Endodermal cell (in vitro differentiated cells): ENCODE measurements around the gene DNTT. TPM values are rescaled to one million over a fixed set of nuclear protein-coding genes. Genes with fewer than 3 reads are reported as not detected.

Experiments
- DNase-seq: peaks from one replicate; pipeline ENCODE4 v3.0.0-alpha.2; 2017
- H3K27ac ChIP-seq: 2 replicates; pipeline ENCODE4 v1.5.1; 2013; ENCODE audit warnings: mild to moderate bottlenecking, low read depth, low read length, moderate library complexity
- H3K27me3 ChIP-seq: 2 replicates; pipeline ENCODE4 v1.6.1; 2013; ENCODE audit warnings: mild to moderate bottlenecking, low read length, moderate library complexity; ENCODE audit not compliant: insufficient read depth, control insufficient read depth, poor library complexity, severe bottlenecking
- H3K36me3 ChIP-seq: 2 replicates; pipeline ENCODE4 v1.7.0; 2013; ENCODE audit warnings: mild to moderate bottlenecking, low read length, moderate library complexity; ENCODE audit not compliant: control insufficient read depth, insufficient read depth
- H3K4me1 ChIP-seq: one replicate; pipeline ENCODE4 v1.7.0; 2013; ENCODE audit warnings: low read length; ENCODE audit not compliant: control insufficient read depth, insufficient read depth
- H3K4me3 ChIP-seq: 2 replicates; pipeline ENCODE4 v1.5.1; 2013; ENCODE audit warnings: mild to moderate bottlenecking, low read length, moderate library complexity
- H3K9ac ChIP-seq: 2 replicates; pipeline ENCODE4 v1.6.1; 2013; ENCODE audit warnings: mild to moderate bottlenecking, low read length, moderate library complexity; ENCODE audit not compliant: poor library complexity, severe bottlenecking; ENCODE audit errors: extremely low read depth
- H3K9me3 ChIP-seq: 2 replicates; pipeline ENCODE4 v1.6.1; 2013; ENCODE audit warnings: mild to moderate bottlenecking, low read length, moderate library complexity; ENCODE audit not compliant: control insufficient read depth
- H3K27ac Mint-ChIP-seq: 2 replicates; pipeline ENCODE4 v1.8.0; 2020; ENCODE audit warnings: mixed read lengths
- H3K27me3 Mint-ChIP-seq: 2 replicates; pipeline ENCODE4 v1.8.0; 2021; ENCODE audit warnings: mild to moderate bottlenecking, mixed read lengths; ENCODE audit not compliant: insufficient read depth
- H3K36me3 Mint-ChIP-seq: 2 replicates; pipeline ENCODE4 v1.8.0; 2020; ENCODE audit warnings: low read depth, mixed read lengths
- H3K4me1 Mint-ChIP-seq: 2 replicates; pipeline ENCODE4 v1.8.0; 2020; ENCODE audit warnings: mixed read lengths
- H3K4me3 Mint-ChIP-seq: 2 replicates; pipeline ENCODE4 v1.8.0; 2020; ENCODE audit warnings: mild to moderate bottlenecking, moderate library complexity, mixed read lengths
- H3K9me3 Mint-ChIP-seq: 2 replicates; pipeline ENCODE4 v1.8.0; 2020; ENCODE audit warnings: mild to moderate bottlenecking, mixed read lengths
- CTCF ChIP-seq: fragments of 200-600 bp; sonication (generic); conservative IDR thresholded peaks from 2 replicates; pipeline ENCODE4 v1.5.0; 2021; ENCODE audit warnings: antibody characterized with exemption, mild to moderate bottlenecking
- WGBS, 2 experiments: methylation state at CpG; one replicate each; pipeline versions ENCODE4 v1.1.5 to v1.1.7; 2013; ENCODE audit warnings: missing lambda C conversion rate in 2 of 2, mixed read lengths in 1 of 2; ENCODE audit not compliant: insufficient coverage in 1 of 2, insufficient read length in 1 of 2; 5-methylcytosine and 5-hydroxymethylcytosine counted together
- total RNA-seq, 2 donors: library from RNA; stranded (reverse); fragmentation: NEBNext Ultra II Directional in 1 of 2; extraction: Animal tissue kit (Norgen Biotek cat#: 25700) in 1 of 2; gene quantifications; 2 replicates in 1 of 2; 3 replicates in 1 of 2; pipeline ENCODE4 v1.2.1, GENCODE V29; 2021

DNTT gene
- total RNA-seq, 2 donors from 2014 or later: not detected

GRCh38 chr10:96342402-96342801, 38.2 kb downstream of the DNTT start:
- Mint-ChIP-seq H3K9me3 (peaks cover 22% of the 10 kb centered on the region), H3K27ac (no peak overlapping the region), H3K4me3 (no peak overlapping the region), H3K36me3 (peaks cover 3% of the 10 kb centered on the region), H3K27me3 (peaks cover 8% of the 10 kb centered on the region), H3K4me1 (peaks cover 14% of the 10 kb centered on the region)
- no peaks in the 10 kb centered on the region for H3K27me3 ChIP-seq
- no peak overlapping the region for H3K9ac ChIP-seq
- H3K4me1 ChIP-seq: peaks cover 2% of the 10 kb centered on the region
- 90 to 93% methylated on average over 2 to 4 of the region's 4 CpGs for WGBS, 2 experiments
- no peak for DNase-seq
- no peaks in the 10 kb centered on the region for H3K36me3 ChIP-seq
- no peak overlapping the region for H3K4me3 ChIP-seq
- TF ChIP-seq CTCF: no peak
- no peak overlapping the region for H3K27ac ChIP-seq
- H3K9me3 ChIP-seq: peaks cover 20% of the 10 kb centered on the region

GRCh38 chr10:96344178-96344577, 39.9 kb downstream of the DNTT start:
- H3K9me3 Mint-ChIP-seq: peaks cover 25% of the 10 kb centered on the region
- peaks cover 8% of the 10 kb centered on the region for H3K27me3 Mint-ChIP-seq
- WGBS, 2 experiments: 88 to 100% methylated on average over 2 to 4 of the region's 4 CpGs
- H3K9me3 ChIP-seq: peaks cover 20% of the 10 kb centered on the region
- no peak overlapping the region for H3K27ac Mint-ChIP-seq
- no peak overlapping the region for H3K4me3 Mint-ChIP-seq
- H3K36me3 Mint-ChIP-seq: peaks cover 3% of the 10 kb centered on the region
- no peaks in the 10 kb centered on the region for H3K36me3 ChIP-seq
- no peak for TF ChIP-seq CTCF
- no peak overlapping the region for H3K27ac ChIP-seq
- H3K4me1 ChIP-seq: peaks cover 2% of the 10 kb centered on the region
- DNase-seq: no peak
- peaks cover 14% of the 10 kb centered on the region for H3K4me1 Mint-ChIP-seq
- H3K9ac ChIP-seq: no peak overlapping the region
- no peaks in the 10 kb centered on the region for H3K27me3 ChIP-seq
- H3K4me3 ChIP-seq: no peak overlapping the region

GRCh38 chr10:96345222-96345621, 41.0 kb downstream of the DNTT start:
- no peak overlapping the region for H3K9ac ChIP-seq
- no peak overlapping the region for H3K27ac Mint-ChIP-seq
- peaks cover 8% of the 10 kb centered on the region for H3K27me3 Mint-ChIP-seq
- H3K9me3 Mint-ChIP-seq: peaks cover 25% of the 10 kb centered on the region
- peak; percentile 83 for DNase-seq
- peaks cover 3% of the 10 kb centered on the region for H3K36me3 Mint-ChIP-seq
- H3K27me3 ChIP-seq: no peaks in the 10 kb centered on the region
- H3K9me3 ChIP-seq: peaks cover 20% of the 10 kb centered on the region
- no peak overlapping the region for H3K4me3 Mint-ChIP-seq
- no peak overlapping the region for H3K27ac ChIP-seq
- WGBS, 2 experiments: 40 to 56% methylated on average over 1 to 2 of the region's 2 CpGs
- no peaks in the 10 kb centered on the region for H3K36me3 ChIP-seq
- peaks cover 2% of the 10 kb centered on the region for H3K4me1 ChIP-seq
- H3K4me1 Mint-ChIP-seq: peaks cover 13% of the 10 kb centered on the region
- H3K4me3 ChIP-seq: no peak overlapping the region
- TF ChIP-seq CTCF: no peak
